ENCODE results near the gene DPF3.

DNA sequence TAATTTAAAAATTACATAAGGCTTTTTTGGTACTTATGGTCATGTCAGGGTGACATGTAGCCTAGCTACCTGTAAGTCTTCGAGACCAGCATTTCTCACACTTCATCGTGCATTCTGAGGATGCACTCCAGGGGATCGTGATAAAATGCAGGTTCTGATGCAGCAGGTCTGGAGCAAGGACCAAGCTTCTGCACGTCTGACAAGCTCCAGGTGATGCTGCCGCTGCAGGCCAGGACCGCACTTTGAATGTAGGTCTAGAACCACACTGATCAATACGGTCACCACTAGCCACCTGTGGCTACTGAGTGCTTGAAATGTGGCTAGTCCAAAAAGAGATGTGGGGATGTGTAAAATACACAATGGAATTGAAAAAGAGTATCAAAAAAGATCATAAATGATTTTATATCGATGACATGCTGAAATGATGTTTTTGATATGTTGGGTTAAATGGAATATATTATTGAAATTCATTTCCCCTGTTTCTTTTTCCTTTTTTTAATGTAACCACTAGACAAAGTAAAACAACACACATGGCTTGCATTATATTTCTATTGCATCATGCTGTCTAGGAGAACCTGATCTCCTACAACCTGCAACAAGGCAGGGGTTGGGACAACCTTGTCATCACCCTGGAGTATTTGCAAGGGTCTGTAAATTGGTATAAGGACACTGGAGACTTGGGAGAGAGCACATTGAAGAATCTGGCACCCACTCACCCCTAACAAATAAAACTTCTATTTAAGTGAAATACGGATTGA lies 142.4 kb downstream of the DPF3 start:
- TF ChIP-seq, protein P1, sequence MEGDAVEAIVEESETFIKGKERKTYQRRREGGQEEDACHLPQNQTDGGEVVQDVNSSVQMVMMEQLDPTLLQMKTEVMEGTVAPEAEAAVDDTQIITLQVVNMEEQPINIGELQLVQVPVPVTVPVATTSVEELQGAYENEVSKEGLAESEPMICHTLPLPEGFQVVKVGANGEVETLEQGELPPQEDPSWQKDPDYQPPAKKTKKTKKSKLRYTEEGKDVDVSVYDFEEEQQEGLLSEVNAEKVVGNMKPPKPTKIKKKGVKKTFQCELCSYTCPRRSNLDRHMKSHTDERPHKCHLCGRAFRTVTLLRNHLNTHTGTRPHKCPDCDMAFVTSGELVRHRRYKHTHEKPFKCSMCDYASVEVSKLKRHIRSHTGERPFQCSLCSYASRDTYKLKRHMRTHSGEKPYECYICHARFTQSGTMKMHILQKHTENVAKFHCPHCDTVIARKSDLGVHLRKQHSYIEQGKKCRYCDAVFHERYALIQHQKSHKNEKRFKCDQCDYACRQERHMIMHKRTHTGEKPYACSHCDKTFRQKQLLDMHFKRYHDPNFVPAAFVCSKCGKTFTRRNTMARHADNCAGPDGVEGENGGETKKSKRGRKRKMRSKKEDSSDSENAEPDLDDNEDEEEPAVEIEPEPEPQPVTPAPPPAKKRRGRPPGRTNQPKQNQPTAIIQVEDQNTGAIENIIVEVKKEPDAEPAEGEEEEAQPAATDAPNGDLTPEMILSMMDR (IDR thresholded peaks at IDR 0.05) = no peak
- no peak for TF ChIP-seq POLR2AphosphoS5 (IDR thresholded peaks at IDR 0.05; ENCODE audit: low read depth, low read length)
